ENCODE data around the gene GALNT9. TPM values are rescaled to one million over a fixed set of nuclear protein-coding genes. Genes with fewer than 3 reads are reported as not detected.

The GALNT9 gene
- total RNA-seq, 1 experiment from 2014 or later = 2.6 TPM

GRCh38 chr12:132262256-132263060 is 66.9 kb downstream of the GALNT9 start (continued):
- no peak for TF ChIP-seq ELF1 (IDR thresholded peaks at IDR 0.05; ENCODE audit: borderline replicate concordance, low read depth)
- TF ChIP-seq EZH2 (IDR thresholded peaks at IDR 0.05) = no peak
- no peak for TF ChIP-seq SRF (IDR thresholded peaks at IDR 0.05; ENCODE audit: low read depth)

DNA sequence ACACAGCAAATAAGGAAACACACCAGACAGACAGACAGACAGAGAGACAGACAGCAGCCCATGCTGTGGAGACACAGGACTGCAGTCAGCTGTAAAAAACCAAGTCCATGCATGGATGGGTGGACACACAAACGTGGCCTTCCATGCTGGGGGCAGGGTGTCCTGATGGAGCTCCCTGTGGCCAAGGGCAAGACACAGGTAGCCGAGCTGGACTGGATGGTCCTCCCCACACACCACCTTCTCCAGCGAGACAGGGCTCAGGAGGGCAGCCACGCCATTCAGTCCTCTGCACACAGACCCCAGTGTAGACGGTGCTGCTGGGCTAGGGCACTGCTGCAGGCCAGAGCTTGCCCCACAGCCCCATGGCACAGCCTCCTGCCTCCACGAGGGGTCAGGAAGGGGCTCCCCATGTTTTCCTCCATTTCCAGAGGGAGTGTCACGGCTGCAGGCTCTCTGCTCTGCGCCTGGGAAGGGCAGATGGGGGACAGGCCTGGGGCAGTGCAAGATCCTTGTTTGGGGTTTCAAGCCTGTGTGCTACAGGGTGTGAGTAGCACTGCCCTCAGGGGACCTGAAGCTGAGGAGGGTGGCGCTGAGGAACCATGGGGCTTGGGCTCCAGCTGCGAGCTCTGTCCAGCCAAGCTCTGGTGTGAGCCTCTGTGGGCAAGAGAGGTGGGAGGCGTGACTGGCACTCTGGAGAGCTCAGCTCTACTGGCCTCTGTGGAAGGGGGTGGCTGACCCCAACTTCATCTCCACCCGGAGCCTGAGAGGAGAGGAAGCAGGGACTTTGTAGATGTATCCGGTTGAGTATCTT is 67.9 kb downstream of the GALNT9 start:
- Histone ChIP-seq H4K20me1 (ENCODE audit: insufficient read depth) (no peaks in the 10 kb centered on the region), H3K36me3 (ENCODE audit: control insufficient read depth in 1 of 2, insufficient read depth in 2 of 2, low read length in 2 of 2) (no peaks in the 10 kb centered on the region), H3K4me3 (replicated peaks in 1 of 2; ENCODE audit: low read depth in 1 of 2, low read length in 2 of 2) (no peak overlapping the region), H3K79me2 (ENCODE audit: insufficient read depth, low read length) (no peaks in the 10 kb centered on the region), H3K9ac (ENCODE audit: low read length) (no peak overlapping the region), H3K4me2 (ENCODE audit: low read length) (no peak overlapping the region), H3K9me3 (ENCODE audit: control insufficient read depth in 1 of 2, insufficient read depth in 1 of 2, low read depth in 1 of 2, low read length in 2 of 2) (no peaks in the 10 kb centered on the region), H3K27me3 (ENCODE audit: insufficient read depth, low read length) (no peaks in the 10 kb centered on the region), H2AFZ (ENCODE audit: low read depth, low read length, poor library complexity, severe bottlenecking) (no peak overlapping the region), H3K4me1 (ENCODE audit: control insufficient read depth in 1 of 2, insufficient read depth in 2 of 2, low read length in 2 of 2) (no peaks in the 10 kb centered on the region; a peak in 1 of 4 replicates), H3K27ac (ENCODE audit: low read depth, low read length) (no peak overlapping the region), H3K9me2 (ENCODE audit: insufficient read depth) (no peaks in the 10 kb centered on the region)
- ATAC-seq (no peak), DNase-seq (ENCODE audit: low read depth, low spot score) (no peak)
- intact Hi-C loops (cut with micrococcal nuclease) = no loop called here
- ChIA-PET CTCF (no interaction called here), RAD21 (ENCODE audit: low non-redundant PET in 1 of 2, low total read pairs in 2 of 2, uncharacterized antibody in 2 of 2, unreplicated experiment in 2 of 2) (no interaction called here), POLR2A (no interaction called here)
- TF ChIP-seq POLR2A (IDR thresholded peaks at IDR 0.05; ENCODE audit: borderline replicate concordance, extremely low read depth, insufficient read depth, insufficient read length) = no peak
- TF ChIP-seq EZH2phosphoT487 (IDR thresholded peaks at IDR 0.05; ENCODE audit: borderline replicate concordance) = no peak
- TF ChIP-seq ZFX (IDR thresholded peaks at IDR 0.05) = no peak
- TF ChIP-seq MAX (IDR thresholded peaks at IDR 0.05) = no peak
- no peak for TF ChIP-seq EGR1 (IDR thresholded peaks at IDR 0.05; ENCODE audit: low read depth)
- TF ChIP-seq, protein P1, sequence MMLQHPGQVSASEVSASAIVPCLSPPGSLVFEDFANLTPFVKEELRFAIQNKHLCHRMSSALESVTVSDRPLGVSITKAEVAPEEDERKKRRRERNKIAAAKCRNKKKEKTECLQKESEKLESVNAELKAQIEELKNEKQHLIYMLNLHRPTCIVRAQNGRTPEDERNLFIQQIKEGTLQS (IDR thresholded peaks at IDR 0.05) = no peak
- no TSS peak for BruUV-seq (replicated peaks)

Data from HCT116 (cell line).